Stimulated activated CD4-positive, alpha-beta T cell treated with anti-CD3 and anti-CD28 coated beads, Interleukin-12 subunit alpha, Interleukin-12 subunit beta, amount 100 ng/mL, for 4 hours (primary cell): ENCODE measurements around the gene CDYL.
"Not testable (repeated sequence)": the region's sequence is repeated elsewhere in the genome, so short reads cannot be mapped to it uniquely, and the experiment has no call there.

Source experiments
- DNase-seq: peaks from one replicate; pipeline ENCODE4 v3.0.0-alpha.2; 2020

The CDYL gene

DNA sequence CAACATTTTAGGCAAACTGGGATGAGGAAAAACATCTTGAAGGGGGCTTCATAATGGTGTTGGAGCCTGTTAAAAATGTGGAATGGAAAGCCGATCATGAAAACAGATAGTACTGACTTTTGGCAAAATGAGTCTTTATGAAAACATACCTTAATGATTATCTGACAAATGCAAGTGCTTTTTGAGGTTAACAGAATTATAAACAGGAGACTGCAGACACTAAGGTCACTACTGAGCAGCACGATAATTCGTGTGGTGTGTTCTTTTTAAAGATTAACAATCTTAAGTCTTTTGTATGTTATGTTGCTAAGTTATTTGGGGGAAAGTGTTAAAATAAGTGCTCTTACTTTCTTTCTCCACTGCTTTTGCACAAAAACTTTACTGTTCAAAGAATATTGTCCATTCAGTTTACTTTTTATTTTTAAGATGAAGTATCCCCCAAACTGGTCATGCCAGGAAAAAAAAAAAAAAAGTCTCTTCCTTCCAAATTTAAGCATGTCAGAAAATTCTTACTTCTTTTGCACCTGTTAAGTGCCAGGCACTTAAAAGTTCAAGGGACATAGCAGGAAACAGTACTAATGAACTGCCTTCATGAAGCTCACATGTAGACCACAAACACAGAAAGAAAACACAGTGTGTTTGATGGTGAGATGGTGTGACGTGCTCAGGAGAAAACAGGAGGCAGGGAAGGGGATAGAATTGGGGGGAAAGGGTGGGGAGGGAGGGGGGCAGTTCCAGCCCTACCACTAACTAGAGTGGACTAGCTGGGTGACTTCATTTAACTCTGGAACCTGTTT, 73.2 kb downstream of the CDYL start:
- DNase-seq: no peak

GRCh38 chr6:4851035-4851434, 74.8 kb downstream of the CDYL start:
- DNase-seq: no peak

- DNase-seq: not testable (repeated sequence)
Observed at GRCh38 chr6:4852186-4852585, 76.0 kb downstream of the CDYL start.

GRCh38 chr6:4852938-4853337, 76.7 kb downstream of the CDYL start:
- DNase-seq: no peak

GRCh38 chr6:4853349-4853748, 77.1 kb downstream of the CDYL start:
- DNase-seq: no peak

DNA sequence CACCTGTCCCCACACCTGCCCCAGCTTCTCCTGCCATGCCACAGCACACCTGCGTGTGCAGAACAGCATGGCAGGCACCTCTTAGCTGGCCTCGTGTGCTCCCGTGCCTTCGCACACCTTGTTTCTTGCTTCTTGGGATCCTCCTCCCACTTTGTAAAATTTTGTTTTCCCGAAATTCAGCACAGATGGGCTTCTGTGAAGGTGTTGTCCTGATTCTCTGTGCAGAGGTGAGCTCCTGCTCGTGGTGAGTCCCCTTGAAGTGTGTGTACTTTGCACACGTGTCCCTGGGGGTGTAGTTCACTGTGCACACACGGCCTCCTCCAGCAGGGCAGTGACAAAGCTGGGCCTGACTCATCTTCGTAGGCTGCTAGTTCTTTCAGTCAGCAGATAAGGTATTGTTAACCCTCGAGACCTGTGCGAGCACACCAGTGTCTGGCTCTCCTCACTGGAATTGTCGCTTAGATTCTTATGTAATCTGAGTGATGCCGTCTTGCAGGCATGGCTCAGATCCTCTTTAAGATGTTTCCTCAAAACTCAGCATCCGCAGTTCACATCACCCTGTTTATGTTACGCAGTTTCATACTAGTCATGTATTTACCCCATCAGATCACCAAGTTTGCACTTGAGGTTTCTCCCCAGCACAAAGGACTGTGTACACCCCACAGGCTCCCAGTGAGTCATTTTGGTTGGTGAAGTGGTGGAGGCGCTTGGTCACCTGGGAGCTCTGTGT, 77.7 kb downstream of the CDYL start:
- no peak for DNase-seq

- no peak for DNase-seq
Observed at GRCh38 chr6:4856785-4857184, 80.6 kb downstream of the CDYL start.

GRCh38 chr6:4858194-4859015, 82.2 kb downstream of the CDYL start:
- DNase-seq: no peak

DNA sequence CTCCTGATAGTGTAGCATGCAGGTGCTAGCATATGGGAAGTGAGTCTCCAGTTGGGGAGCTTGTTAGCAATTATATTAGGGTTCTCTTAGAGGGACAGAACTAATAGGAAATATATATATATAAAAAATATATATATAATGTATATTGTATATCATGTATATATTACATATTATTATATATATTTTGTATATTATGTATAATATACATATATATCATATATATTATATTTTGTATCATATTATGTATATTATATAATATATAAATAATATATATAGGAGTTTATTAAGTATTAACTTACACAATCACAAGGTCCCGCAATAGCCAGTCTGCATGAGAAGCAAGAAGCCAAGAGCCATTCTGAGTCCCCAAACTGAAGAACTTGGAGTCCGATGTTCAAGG, 84.2 kb downstream of the CDYL start:
- DNase-seq: no peak

- no peak for DNase-seq
Observed at GRCh38 chr6:4861564-4861963, 85.4 kb downstream of the CDYL start.

DNA sequence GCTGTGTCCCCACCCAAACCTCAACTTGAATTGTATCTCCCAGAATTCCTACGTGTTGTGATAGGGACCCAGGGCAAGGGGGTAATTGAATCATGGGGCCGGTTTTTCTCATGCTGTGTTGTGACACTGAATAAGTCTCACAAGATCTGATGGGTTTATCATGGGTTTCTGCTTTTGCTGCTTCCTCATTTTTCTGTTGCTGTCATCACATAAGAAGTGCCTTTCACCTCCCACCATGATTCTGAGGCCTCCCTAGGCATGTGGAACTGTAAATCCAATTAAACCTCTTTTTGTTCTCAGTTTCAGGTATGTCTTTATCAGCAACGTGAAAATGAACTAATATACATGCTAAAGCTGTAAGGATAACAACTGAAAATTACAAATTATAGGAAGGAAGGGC, 88.3 kb downstream of the CDYL start:
- DNase-seq: no peak

DNA sequence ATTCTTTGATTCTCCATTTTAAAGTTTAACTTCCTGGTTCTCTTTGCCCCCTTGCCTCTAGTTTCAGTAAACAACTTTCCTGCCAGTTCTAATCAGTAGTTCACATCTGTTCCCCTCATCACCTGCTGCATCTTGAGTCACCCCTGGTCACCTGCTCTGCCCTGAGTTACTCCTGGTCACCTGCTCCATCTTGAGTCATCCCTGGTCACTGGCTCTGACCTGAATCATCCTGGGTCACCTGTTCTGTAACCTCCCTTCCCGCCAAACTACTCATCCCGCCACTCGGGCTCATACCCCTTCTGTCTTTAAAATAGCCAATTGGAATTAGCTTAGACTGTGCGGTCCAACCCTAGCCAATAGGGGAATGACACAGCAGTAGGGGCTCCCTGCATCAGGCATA, 88.8 kb downstream of the CDYL start:
- DNase-seq: not testable (repeated sequence)

GRCh38 chr6:4870821-4871494, 94.8 kb downstream of the CDYL start:
- DNase-seq: no peak

DNA sequence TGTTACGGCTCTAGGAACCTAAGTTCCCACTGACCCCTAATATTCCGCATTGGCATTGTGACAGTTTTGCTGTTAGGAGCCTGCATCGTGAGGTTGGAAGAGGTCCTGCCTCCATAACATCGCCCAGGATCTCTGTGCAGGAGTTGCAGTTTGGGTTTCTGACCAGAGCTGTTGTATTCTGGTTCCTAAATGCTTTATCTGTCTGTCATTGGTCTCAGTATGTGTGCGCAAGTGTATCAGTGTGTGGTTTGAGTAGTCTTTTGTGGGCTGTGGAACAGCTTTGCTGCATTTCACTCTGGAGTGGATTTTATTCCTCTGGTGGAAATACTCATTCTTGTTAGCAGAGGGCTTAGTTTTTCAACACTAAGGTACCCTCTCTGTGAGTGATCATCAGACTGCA, 95.6 kb downstream of the CDYL start:
- no peak for DNase-seq

DNA sequence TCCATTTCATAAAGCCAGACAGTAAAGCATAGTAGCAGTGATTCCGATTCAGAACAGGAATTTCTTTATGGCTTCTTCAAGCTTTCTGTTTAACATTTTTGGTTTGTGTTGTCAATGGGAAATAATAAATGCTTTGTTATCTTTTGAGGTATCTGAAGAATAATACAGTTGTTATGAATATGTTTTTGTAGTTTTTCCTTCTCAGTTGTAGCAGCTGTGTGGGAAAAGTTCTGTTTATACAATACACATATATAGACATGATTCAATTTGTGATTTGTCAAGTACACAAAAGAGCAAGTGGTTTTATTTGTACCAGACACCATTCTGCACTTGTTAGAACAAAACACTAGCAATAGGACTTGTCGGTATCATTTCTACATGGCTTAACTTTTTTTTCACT, 96.6 kb downstream of the CDYL start:
- DNase-seq: no peak

- DNase-seq: no peak
Observed at GRCh38 chr6:4873928-4874327, 97.7 kb downstream of the CDYL start.

DNA sequence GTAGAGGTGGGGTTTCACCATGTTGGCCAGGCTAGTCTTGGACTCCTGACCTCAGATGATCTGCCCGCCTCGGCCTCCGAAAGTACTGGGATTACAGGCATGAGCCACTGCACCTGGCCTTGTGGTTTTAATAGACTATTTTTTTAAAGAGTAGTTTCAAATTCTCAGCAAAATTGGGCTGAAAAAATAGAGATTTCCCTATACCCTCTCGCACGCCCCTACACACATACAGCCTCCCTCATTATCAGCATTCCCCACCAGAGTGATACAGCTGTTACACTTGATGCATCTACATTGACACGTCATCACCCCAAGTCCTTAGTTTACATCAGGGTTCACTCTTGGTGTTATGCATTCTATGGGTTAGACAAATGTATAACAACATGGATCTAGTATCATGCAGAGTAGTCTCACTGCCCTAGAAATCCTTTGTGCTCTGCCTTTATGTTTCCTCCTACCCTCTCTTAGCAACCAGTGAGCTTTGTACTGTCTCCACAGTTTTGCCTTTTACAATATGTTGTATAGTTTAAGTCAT, 103.6 kb downstream of the CDYL start:
- no peak for DNase-seq

DNA sequence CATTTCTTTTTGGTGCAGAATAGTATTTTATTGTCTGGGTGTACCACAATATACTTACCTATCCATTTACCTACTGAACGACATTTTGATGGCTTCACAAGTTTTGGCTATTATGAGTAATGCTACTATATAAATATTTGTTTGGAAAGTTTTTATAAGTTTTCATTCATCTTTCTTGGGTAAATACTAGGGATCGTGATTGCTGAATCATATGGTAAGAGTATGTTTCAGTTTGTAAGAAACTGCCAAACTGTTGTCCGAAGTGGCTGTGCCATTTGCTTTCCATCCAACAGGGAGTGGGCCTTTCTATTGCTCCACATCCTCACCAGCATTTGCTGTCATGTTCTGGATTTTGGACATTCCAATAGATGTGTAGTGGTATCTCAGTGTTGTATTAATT, 104.2 kb downstream of the CDYL start:
- DNase-seq: no peak

DNA sequence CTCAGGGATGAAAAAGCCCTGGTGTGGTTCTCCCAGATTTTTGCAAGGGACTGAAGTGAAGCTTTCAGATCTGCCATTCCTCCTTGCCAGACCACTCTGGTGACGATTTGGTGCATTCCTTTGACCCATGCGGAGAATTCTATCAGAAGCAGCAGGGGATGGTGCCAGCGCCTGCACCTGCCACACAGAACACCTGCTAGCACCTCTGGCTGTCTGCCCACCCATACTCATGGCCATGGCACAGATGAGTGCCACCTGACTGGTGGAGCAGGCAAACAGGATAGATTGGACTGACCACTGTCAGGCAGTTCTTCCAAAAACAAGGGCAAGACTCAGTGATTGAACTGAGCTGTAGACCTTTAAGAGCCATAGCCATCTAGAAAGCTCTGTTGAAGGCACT, 107.1 kb downstream of the CDYL start:
- DNase-seq: no peak

- no peak for DNase-seq
Observed at GRCh38 chr6:4884646-4885340, 108.6 kb downstream of the CDYL start.

GRCh38 chr6:4885341-4885933, 109.2 kb downstream of the CDYL start:
- DNase-seq: no peak

DNA sequence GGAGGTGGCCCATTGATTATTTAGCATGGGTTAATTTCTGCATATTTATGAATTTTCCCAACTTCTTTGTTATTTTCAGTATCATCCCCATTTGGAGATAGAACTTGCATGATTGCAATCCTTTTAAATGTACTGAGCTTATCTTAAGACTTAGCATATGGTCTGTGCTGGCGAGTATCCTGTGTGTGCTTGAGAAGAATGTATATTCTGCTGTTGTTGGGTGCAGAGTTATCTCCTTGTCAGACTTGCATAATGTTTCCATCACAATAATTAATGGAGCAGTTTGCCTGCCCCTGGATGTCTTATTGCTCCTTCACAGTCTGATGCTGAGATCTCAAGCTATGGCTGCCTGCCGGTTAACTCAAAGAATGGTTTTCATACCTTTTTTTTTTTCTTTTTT, 112.6 kb downstream of the CDYL start:
- no peak for DNase-seq
